ENCODE data around the gene COLEC12. TPM values are rescaled to one million over a fixed set of nuclear protein-coding genes. Genes with fewer than 3 reads are reported as not detected.

The COLEC12 gene
- total RNA-seq, 1 experiment from 2014 or later, result 111 TPM

- Histone ChIP-seq H3K4me1 (replicated peaks) (peaks cover 26% of the 10 kb centered on the region), H3K27me3 (replicated peaks) (no peaks in the 10 kb centered on the region), H3K4me3 (no peak overlapping the region), H3K9me3 (replicated peaks) (no peaks in the 10 kb centered on the region), H3K36me3 (no peaks in the 10 kb centered on the region; the same call in 1 of the 2 replicates), H3K27ac (no peak overlapping the region)
- DNase-seq (ENCODE audit: low read depth in 1 of 2, low spot score in 2 of 2), result no peak
Measured at GRCh38 chr18:433298-433697, 67.2 kb downstream of the COLEC12 start.

GRCh38 chr18:432791-433190 is 67.7 kb downstream of the COLEC12 start:
- H3K9me3 ChIP-seq (replicated peaks), result no peaks in the 10 kb centered on the region
- H3K4me1 ChIP-seq (replicated peaks), result peaks cover 26% of the 10 kb centered on the region
- H3K27ac ChIP-seq, result no peak overlapping the region
- H3K4me3 ChIP-seq, result no peak overlapping the region
- no peak for DNase-seq (ENCODE audit: low read depth in 1 of 2, low spot score in 2 of 2)
- no peaks in the 10 kb centered on the region; the same call in 1 of the 2 replicates for H3K36me3 ChIP-seq
- H3K27me3 ChIP-seq (replicated peaks), result no peaks in the 10 kb centered on the region

GRCh38 chr18:429030-429429 is 71.5 kb downstream of the COLEC12 start:
- no peak overlapping the region for H3K4me3 ChIP-seq

GRCh38 chr18:427005-427404 is 73.5 kb downstream of the COLEC12 start:
- Histone ChIP-seq H3K27me3 (replicated peaks) (no peaks in the 10 kb centered on the region), H3K9me3 (replicated peaks) (no peaks in the 10 kb centered on the region), H3K36me3 (no peaks in the 10 kb centered on the region; the same call in 1 of the 2 replicates), H3K27ac (no peak overlapping the region), H3K4me3 (no peak overlapping the region), H3K4me1 (replicated peaks) (peaks cover 54% of the 10 kb centered on the region)
- DNase-seq (ENCODE audit: low read depth in 1 of 2, low spot score in 2 of 2), result no peak

More at GRCh38 chr18:429030-429429, 71.5 kb downstream of the COLEC12 start:
- peak in 1 of 2 experiments; percentile 21 for DNase-seq (ENCODE audit: low read depth in 1 of 2, low spot score in 2 of 2)
- H3K9me3 ChIP-seq (replicated peaks), result no peaks in the 10 kb centered on the region
- no peaks in the 10 kb centered on the region for H3K27me3 ChIP-seq (replicated peaks)
- H3K36me3 ChIP-seq, result no peaks in the 10 kb centered on the region; the same call in 1 of the 2 replicates
- H3K27ac ChIP-seq, result peak overlapping the region; percentile 9; the same call in 1 of the 2 replicates
- peaks cover 39% of the 10 kb centered on the region for H3K4me1 ChIP-seq (replicated peaks)

GRCh38 chr18:425106-425745 is 75.3 kb downstream of the COLEC12 start:
- Histone ChIP-seq H3K27me3 (replicated peaks) (no peaks in the 10 kb centered on the region), H3K9me3 (replicated peaks) (no peaks in the 10 kb centered on the region), H3K27ac (peak overlapping the region; percentile 83), H3K4me3 (no peak overlapping the region), H3K4me1 (replicated peaks) (peaks cover 72% of the 10 kb centered on the region), H3K36me3 (no peaks in the 10 kb centered on the region; the same call in 1 of the 2 replicates)
- DNase-seq (ENCODE audit: low read depth in 1 of 2, low spot score in 2 of 2), result no peak

GRCh38 chr18:424668-425067 is 75.8 kb downstream of the COLEC12 start:
- Histone ChIP-seq H3K9me3 (replicated peaks) (no peaks in the 10 kb centered on the region), H3K4me1 (replicated peaks) (peaks cover 73% of the 10 kb centered on the region), H3K27ac (peak overlapping the region; percentile 83)

GRCh38 chr18:424071-424661 is 76.3 kb downstream of the COLEC12 start:
- Histone ChIP-seq H3K36me3 (no peaks in the 10 kb centered on the region; the same call in 1 of the 2 replicates), H3K9me3 (replicated peaks) (no peaks in the 10 kb centered on the region), H3K4me1 (replicated peaks) (peaks cover 73% of the 10 kb centered on the region), H3K27me3 (replicated peaks) (no peaks in the 10 kb centered on the region), H3K4me3 (no peak overlapping the region), H3K27ac (peak overlapping the region; percentile 83)
- peak in 1 of 2 experiments; percentile 79 for DNase-seq (ENCODE audit: low read depth in 1 of 2, low spot score in 2 of 2)

More at GRCh38 chr18:424668-425067, 75.8 kb downstream of the COLEC12 start:
- H3K27me3 ChIP-seq (replicated peaks), result no peaks in the 10 kb centered on the region
- H3K36me3 ChIP-seq, result no peaks in the 10 kb centered on the region; the same call in 1 of the 2 replicates
- no peak overlapping the region for H3K4me3 ChIP-seq
- peak; percentile 71 to 73 for DNase-seq (ENCODE audit: low read depth in 1 of 2, low spot score in 2 of 2)

- Histone ChIP-seq H3K27ac (no peak overlapping the region; the same call in 1 of the 2 replicates), H3K4me1 (replicated peaks) (peaks cover 68% of the 10 kb centered on the region), H3K4me3 (no peak overlapping the region), H3K36me3 (no peaks in the 10 kb centered on the region; the same call in 1 of the 2 replicates), H3K27me3 (replicated peaks) (no peaks in the 10 kb centered on the region), H3K9me3 (replicated peaks) (no peaks in the 10 kb centered on the region)
- DNase-seq (ENCODE audit: low read depth in 1 of 2, low spot score in 2 of 2), result no peak
Measured at GRCh38 chr18:422966-423365, 77.5 kb downstream of the COLEC12 start.

- no peak overlapping the region for H3K4me3 ChIP-seq
- H3K27ac ChIP-seq, result peak overlapping the region; percentile 83
- DNase-seq (ENCODE audit: low read depth in 1 of 2, low spot score in 2 of 2), result peak; percentile 78 to 89
- H3K4me1 ChIP-seq (replicated peaks), result peaks cover 77% of the 10 kb centered on the region
- no peaks in the 10 kb centered on the region; the same call in 1 of the 2 replicates for H3K36me3 ChIP-seq
- H3K9me3 ChIP-seq (replicated peaks), result no peaks in the 10 kb centered on the region
- H3K27me3 ChIP-seq (replicated peaks), result no peaks in the 10 kb centered on the region
Measured at GRCh38 chr18:421247-422155, 79.0 kb downstream of the COLEC12 start.

GRCh38 chr18:420661-421246 is 79.7 kb downstream of the COLEC12 start:
- Histone ChIP-seq H3K27me3 (replicated peaks) (no peaks in the 10 kb centered on the region), H3K9me3 (replicated peaks) (no peaks in the 10 kb centered on the region), H3K4me1 (replicated peaks) (peaks cover 81% of the 10 kb centered on the region), H3K27ac (peak overlapping the region; percentile 83), H3K4me3 (no peak overlapping the region), H3K36me3 (no peaks in the 10 kb centered on the region)
- no peak for DNase-seq (ENCODE audit: low read depth in 1 of 2, low spot score in 2 of 2)

GRCh38 chr18:419541-420175 is 80.8 kb downstream of the COLEC12 start:
- no peak overlapping the region for H3K4me3 ChIP-seq
- H3K9me3 ChIP-seq (replicated peaks), result no peaks in the 10 kb centered on the region
- H3K4me1 ChIP-seq (replicated peaks), result peaks cover 81% of the 10 kb centered on the region
- H3K27ac ChIP-seq, result peak overlapping the region; percentile 83; the same call in 1 of the 2 replicates
- DNase-seq (ENCODE audit: low read depth in 1 of 2, low spot score in 2 of 2), result no peak
- no peaks in the 10 kb centered on the region for H3K27me3 ChIP-seq (replicated peaks)
- no peaks in the 10 kb centered on the region for H3K36me3 ChIP-seq

- no peak overlapping the region for H3K4me3 ChIP-seq
- no peak for DNase-seq (ENCODE audit: low read depth in 1 of 2, low spot score in 2 of 2)
- H3K4me1 ChIP-seq (replicated peaks), result peaks cover 77% of the 10 kb centered on the region
- H3K9me3 ChIP-seq (replicated peaks), result no peaks in the 10 kb centered on the region
- H3K27me3 ChIP-seq (replicated peaks), result no peaks in the 10 kb centered on the region
- H3K27ac ChIP-seq, result no peak overlapping the region
- no peaks in the 10 kb centered on the region for H3K36me3 ChIP-seq
Measured at GRCh38 chr18:417495-417894, 83.0 kb downstream of the COLEC12 start.

GRCh38 chr18:416930-417329 is 83.6 kb downstream of the COLEC12 start:
- Histone ChIP-seq H3K36me3 (no peaks in the 10 kb centered on the region), H3K27me3 (replicated peaks) (no peaks in the 10 kb centered on the region), H3K4me3 (no peak overlapping the region), H3K27ac (peak overlapping the region; percentile 13; the same call in 1 of the 2 replicates), H3K4me1 (replicated peaks) (peaks cover 73% of the 10 kb centered on the region), H3K9me3 (replicated peaks) (no peaks in the 10 kb centered on the region)
- DNase-seq (ENCODE audit: low read depth in 1 of 2, low spot score in 2 of 2), result no peak
